NCI-H345 treated with DMSO at 0.1 percent for 48 hours (cell line): Measurements from ENCODE around the gene EPB41L3.
"Not testable (repeated sequence)": the region's sequence is repeated elsewhere in the genome, so short reads cannot be mapped to it uniquely, and the experiment has no call there.

Experiments
- DNase-seq: peaks from one replicate; lab custom pipeline; 2025; ENCODE audit not compliant: unreplicated experiment; lab: John Stamatoyannopoulos, UW

EPB41L3 gene

DNA sequence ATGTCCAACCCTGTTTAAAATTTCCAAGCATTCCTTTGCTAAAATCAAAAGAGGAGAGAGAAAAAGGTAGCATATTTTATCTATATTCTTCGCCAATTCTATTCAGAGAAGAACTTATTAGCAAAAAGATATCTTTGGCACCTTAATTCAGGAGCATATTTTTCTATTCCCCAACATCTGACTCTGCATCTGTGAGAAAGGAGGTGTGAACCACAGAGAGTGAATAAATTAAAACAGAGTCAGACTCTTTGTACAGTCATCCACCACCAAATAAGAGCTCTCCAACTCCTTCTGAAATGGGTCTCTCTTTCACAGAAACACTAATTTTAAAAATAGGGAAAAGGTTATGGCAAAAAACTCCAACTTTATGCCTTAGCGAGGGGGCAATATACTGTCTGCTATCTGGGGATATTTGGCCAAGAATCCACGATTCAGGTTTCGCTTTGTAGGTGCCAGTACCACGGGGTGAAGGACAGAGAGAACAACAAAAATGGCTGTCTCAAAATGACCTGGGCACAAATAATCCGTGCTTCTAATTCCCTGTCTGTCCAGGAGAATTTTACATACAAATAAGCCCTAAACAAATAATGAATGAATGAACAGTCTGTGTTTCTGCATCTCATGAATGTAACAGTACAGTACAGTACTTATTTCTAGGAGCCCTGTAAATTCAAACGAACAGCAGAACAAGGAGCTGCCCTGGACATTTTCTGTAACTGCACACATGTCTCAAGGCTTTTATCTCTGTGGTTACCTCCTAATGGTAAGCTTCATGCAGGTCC is 43.4 kb downstream of the EPB41L3 start:
- no peak for DNase-seq

DNA sequence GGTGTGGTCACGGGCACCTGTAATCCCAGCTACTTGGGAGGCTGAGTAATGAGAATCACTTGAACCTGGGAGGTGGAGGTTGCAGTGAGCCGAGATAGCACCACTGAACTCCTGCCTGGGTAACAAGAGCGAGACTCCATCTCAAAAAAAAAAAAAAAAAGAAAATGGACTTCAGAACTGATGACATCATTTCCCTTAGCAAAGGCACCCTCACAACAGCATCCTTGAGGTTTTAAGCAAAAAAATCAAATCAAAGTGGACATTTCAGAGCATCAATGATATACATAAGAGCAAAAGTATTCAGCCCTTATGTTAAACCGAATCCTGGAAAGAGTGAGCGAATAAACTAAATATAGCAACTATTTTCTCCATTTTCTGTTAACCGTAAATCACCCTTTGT is 45.3 kb downstream of the EPB41L3 start:
- DNase-seq: no peak

DNA sequence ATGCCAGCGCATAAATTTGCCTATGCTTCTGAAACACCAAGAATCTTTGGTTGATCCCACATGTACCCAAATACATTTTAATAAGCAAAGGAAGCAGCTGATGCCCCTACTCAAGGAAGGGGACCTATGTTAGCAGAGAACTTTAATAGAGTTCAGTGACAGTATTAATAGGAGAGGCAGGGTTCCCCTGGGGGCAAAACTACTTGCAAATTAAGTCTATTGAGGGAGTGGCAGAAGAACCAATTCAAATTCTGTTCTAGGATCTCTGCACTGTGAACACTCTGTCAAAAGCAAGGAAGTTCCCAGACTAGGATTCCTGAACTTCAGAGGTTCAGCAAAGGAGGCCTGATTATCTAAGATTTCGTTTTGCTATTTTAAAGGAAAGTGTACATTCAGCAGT is 47.5 kb downstream of the EPB41L3 start:
- no peak for DNase-seq

DNA sequence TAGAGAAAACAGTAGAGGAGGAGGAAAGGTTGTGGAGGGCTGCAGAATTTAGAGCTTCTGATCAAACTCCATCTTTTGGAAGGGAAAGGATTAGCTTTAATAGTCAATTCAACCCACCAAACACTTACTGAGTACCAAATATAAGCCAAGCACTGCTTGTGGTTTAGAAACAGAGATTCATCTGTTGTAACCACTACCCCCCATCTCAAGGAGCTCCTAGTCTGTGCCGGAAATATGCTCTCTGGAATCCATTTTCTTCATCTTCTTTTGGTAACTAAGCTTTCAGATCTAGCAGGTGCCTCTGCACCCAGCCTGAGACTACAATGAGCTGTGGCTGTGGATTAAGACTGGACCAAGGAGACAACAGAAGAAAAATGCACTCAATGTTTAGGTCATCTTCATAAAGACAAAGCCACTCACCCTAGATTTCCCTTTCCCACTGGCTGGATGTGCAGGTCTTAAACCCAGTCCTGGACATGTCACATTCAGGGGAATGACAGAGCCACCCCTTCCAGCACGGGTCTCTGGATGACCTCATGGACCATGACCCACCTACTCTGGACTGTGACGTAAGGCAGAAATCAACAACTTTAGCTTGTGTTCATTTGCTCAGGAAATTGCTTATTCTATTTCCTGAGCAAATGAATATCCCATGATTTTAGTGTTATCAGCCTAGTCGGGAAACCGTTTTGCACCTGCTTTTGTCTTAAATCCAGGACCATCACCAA is 52.9 kb downstream of the EPB41L3 start:
- no peak for DNase-seq

DNA sequence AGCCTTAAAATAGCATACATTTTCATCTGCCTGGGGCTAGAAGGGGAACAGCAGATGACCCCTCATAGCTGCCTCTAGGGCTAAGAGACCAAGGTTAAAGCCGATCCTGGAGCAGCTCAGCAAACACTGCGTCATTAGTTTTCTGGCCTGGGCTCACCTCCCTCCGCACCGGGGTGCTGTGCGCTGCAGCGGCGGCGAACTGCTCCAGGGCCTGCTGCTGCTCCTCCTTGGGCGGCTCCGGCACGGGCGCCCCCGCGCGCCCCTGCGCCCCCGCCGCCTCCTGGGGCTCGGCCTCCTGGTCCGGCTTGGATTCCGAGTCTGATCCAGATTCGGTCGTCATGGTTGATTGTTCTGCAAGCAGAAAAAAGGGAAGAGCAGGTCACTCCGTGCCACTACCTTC is 55.0 kb downstream of the EPB41L3 start:
- no peak for DNase-seq

DNA sequence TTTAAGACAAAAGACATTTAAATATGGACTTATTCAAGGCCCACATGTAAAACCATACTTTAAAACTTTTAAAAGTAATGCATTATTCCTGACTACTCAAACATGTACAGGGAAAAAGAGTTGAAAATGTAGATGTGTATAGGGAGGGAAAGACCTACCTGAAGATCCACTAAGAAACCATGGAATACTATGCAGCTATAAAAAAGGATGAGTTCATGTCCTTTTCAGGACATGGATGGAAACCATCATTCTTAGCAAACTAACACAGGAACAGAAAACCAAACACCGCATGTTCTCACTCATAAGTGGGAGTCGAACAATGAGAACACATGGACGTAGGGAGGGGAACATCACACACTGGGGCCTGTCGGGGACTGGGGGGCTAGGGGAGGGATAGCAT is 55.8 kb downstream of the EPB41L3 start:
- DNase-seq: not testable (repeated sequence)

DNA sequence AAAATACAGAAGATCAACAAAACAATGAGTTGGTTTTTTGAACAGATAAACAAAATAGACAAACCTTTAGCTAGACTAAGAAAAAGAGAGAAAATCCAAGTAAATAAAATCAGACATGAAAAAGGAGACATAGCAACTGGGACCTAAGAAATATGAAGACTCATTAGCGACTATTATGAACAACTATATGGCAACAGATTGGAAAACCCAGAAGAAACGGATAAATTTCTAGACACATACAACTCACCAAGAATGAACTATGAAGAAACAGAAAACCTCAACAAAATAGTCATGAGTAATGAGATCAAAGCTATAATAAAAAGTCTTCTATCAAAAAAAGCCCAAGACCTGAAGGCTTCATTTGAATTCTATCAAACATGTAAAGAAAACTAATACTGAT is 59.3 kb downstream of the EPB41L3 start:
- DNase-seq: no peak

DNA sequence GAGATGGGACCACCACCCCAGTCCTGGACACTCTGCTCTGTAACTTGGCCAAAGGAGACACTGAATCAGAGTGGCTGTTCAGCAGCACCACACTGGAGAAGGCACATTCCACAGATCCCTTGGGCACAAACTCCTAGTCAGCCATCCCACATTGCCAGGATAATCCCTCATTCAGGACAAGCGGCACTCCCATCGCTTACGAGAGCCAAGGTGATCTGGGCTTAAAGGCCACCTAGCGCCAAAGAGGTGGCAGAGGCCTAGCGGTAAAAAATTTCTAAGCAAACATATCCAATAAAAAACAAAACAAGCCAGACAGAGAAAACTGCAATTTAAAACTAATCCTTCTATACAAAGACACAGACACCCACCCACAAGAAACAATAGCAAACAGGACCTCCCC is 62.2 kb downstream of the EPB41L3 start:
- DNase-seq: no peak

DNA sequence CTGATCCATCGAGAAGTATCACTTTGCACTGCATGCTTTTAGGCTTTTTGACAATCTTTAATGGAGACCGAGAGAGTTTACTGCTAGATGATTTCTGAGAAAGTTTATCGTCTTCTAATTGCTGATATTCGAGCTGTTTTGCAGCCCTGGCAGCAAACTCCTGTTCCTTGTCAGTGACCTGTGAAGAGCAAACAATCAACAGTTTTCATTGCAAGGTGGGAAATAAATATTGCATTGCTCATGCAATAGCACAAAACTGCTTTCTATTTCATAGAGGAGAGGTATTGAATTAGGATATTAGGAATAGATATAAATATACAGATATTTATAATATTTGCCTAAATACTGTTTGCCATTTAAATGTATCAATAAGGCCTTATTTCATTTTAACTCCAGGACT is 65.5 kb downstream of the EPB41L3 start:
- DNase-seq: peak; percentile 18

DNA sequence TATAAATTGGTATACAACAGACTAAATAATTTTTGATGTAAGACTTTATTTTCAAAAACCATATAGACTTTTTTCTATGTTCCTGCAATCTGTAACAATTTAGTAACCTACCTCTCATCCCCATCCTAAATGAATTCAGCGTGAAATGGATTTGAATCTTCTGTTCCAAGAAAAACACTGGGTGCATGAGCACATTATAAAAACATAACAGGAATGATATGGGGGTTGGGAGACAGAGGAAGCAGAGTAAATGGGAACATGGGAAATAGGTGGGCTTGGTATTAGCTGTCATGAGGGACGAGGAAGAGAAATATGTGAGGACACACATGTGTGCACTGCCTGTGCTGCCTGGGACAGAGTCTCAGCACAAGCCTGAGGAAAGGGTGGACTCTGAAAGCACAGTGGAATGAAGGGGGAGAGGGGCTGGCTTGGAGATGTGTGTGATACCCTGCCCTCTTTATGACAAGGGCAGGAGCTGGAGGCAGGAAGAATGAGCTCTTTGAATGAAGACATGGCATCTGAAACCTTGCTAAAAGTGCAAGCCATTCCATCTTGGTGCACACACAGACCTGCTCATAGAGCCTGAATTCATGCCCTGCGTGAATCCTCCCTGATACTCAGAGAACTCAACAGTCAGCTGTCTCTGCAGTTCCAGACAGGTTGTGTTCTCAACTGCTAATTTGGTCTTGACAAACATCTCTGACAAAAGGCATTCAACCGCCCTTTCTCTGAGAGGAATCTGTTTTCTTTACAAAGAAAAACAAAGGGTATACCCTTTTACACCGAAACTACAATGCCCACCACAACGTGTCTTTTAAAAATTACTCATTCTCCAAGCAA is 66.6 kb downstream of the EPB41L3 start:
- peak; percentile 68 for DNase-seq

DNA sequence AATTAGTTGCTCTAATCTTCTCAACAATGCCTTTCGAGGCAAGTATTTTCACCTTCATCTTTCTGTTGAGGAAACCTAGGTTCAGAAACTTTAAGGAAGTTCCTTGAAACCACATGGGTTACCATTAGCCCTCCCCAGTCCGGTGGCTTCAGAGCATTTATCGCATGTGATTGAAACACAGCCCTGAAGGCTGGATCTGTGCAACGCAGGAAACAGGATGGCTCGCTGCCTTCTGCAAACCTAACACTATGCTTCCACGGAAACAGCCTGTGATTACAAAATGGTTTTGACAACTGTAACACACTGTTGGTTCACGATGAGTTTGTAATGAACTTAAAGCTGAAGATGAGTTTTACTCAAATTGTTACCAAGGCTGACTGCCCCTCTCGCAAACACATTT is 68.5 kb downstream of the EPB41L3 start:
- DNase-seq: no peak

DNA sequence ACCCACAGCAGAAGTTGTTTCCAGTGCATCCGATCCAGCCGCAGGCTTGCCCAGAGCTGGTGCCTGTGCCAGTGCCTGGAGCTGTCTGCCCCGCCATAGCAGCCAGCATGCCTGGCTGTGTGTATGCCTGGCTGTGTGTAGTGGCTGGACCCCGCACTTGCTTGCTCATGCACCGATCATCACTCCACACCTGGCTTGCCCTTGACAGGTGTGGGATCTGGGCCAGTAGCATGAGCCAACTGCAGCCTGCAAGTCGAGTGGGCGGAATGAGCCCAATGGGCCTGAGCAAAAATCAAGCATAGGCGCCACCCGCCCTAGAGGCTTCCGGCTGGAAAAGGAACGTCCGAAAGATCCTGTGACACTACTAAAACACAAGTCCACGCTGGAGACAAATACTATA is 74.5 kb downstream of the EPB41L3 start:
- DNase-seq: no peak

DNA sequence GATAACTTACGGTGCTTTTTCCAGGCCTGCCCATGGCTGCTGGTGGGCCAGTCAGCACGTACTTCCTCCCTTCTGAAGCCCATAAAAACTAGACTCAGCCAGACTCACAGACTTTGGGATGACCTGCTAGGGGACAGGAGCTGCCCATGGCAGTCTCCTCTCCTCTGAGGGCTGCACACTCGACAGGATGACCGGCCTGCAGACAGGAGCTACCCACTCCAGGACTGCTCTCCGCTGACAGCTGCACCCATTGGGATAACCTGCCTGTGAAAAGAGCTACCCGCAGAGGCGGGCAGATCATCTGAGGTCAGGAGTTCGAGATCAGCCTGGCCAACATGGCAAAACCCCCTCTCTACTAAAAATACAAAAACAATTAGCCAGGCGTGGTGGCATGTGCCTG is 75.4 kb downstream of the EPB41L3 start:
- DNase-seq: no peak

DNA sequence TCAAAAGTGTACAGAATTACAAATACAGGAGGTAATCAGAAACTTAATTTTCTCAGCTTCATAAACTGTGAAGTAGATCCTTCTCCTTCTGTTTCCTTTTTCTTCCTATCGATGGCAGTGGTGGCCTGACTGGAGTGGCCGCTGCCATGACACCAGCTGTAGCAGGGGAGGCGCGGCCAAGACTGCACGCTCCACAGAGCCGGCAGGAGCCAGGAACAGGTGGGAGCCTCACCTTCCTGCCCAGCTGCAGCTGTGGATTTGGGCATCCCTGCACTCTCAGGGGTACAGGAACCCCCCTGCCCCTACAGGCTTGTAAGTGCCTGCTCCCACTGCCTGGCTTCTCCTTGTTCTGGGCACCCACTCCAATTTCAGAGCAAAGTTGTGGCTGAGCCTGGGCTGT is 76.1 kb downstream of the EPB41L3 start:
- no peak for DNase-seq

DNA sequence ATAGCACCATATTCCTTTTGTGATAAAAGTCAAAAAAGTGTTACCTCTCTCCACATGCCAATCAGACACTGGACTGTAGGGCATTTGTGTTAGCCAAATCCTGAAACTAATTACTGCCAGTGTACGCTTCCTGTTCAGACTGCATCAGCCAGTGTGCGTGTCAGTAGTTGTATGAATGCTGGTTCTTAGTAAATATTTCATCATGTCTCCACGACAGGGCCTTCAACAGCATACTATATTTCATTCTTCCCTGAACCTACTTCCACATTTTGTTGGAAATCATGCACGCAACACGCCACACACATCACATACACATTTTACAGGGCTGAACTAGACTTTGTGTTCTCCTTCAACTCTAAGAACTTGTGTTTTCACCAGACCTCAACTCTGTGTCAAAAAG is 77.5 kb downstream of the EPB41L3 start:
- DNase-seq: no peak

DNA sequence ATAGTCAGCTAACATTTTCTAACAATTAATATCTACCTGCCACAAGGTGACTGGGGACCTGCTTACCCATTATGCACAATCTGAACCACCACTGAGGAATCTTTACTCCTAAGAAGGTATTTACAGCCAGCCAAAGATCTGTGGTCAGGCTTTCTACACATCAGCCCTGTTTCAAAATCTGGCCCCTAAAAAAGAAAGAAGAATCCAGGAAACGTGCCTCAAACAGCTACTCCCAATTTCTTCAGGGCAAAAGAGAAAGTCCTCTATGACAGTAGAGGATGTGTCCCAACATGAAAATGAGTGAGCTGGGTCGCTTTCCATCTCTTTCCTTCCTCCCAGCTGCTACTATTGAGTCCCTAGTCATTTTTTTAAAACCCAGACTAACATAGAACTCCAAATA is 79.5 kb downstream of the EPB41L3 start:
- DNase-seq: no peak

DNA sequence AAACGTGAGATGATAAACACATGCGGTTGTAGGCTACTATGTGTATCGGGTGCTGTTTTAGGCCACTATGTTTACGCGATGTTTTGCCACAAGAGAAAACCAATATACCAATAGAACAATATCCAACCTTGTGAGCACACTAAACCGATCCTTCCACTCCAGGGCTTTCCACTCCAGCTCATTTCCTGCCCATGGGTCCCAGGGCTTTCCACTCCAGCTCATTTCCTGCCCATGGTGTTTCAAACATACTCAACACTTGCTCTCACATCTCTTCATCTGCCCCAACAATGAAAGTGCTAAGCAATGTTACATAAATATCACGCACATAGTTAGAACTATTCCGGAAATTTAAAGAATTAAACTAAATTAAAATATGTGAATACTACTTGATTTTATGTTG is 80.0 kb downstream of the EPB41L3 start:
- no peak for DNase-seq

DNA sequence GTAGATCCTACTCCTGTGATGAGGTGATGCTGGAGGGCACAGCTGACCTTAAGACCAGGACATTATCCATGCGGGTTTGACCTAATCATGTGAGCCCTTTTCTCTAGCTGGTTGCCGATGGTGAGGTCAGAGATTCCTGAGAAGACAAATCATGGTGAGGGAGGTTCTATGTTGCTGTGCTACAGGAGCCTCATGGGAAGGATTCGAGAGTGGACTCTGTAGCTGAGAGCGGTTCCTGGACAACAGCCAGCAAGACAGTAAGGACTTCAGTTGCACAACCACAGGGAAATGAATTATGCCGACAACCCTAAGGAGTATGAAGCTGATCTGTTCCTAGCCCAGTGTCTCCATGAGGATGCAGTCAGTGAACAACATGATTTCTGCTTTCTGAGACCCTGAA is 80.4 kb downstream of the EPB41L3 start:
- DNase-seq: no peak

DNA sequence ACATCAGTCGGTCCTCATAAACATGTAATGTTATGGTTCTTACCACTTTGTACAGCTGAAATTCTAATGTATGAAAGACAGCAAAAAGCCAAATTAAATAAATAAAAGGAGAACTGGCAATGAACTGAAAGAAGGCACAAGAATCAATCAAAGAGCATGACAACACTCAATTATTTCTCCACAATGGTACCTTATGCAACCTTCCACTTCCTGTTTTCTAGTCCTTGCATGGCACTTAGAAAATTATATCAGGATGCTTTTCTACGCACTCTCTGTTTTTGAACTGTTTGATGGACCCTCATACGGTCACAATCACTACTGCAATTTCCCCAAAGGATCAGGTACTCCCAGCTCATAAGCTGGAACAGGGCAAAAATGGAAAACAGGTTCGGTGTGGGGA is 81.6 kb downstream of the EPB41L3 start:
- no peak for DNase-seq

DNA sequence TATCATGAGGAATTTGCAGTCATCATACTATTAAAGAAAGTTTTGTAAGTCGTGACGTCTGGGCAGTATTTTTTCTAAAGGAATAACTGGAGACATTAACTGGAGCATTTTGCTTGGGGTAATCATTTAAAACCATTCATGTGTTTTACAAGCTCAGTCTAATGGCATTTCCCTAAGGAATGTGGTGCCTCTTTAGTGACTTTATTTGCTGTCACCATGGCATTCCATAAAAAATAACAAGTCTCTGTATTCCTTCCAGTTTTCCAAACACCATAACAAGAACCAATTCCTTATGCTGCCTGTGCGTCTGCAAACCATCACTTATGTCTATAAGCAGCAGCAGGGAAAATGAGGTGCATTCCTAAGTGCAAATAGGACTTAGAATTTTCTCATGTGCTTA is 82.8 kb downstream of the EPB41L3 start:
- no peak for DNase-seq

DNA sequence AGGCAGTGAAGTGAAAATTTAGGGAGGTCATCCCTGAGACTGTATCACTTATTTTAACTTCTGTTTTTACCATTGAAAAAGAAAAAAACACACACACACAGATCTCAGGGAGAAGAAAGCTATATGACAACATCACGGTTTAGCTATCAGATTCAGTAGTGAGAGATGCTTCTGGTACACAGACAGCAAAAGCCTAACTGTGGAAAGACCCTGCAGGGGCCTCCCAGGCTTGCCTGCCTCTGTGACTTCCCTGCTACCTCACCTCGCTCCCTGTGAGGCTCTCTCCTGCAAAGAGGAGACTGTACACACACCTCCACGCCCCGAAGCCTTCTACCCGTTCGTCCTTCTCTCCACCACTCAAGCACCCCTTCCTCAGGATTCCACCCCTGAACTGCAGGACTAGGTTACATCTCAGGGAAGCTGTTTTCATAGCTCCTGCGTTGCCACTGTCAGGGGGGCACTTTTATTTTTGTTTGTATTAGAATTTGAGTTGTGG is 86.3 kb downstream of the EPB41L3 start:
- no peak for DNase-seq
